Body of pancreas (tissue), 4 donors: Measurements from ENCODE around the gene APCDD1.

Source experiments
- POLR2A ChIP-seq, 3 donors: fragments of 450-650 bp; IDR thresholded peaks; one replicate each; pipeline ENCODE4 v1.6.1; 2016; ENCODE audit warnings: antibody characterized with exemption in 3 of 3, mild to moderate bottlenecking in 2 of 3
- TF ChIP-seq, protein P1 (sequence below), 7 experiments: fragments of 450-650 bp in 4 of 7; fragments of 200-600 bp in 3 of 7; sonication (generic) in 3 of 7; IDR thresholded peaks; one replicate each; pipeline ENCODE4 v1.5.1; 2016 to 2019; ENCODE audit warnings: antibody characterized with exemption in 7 of 7

DNA sequence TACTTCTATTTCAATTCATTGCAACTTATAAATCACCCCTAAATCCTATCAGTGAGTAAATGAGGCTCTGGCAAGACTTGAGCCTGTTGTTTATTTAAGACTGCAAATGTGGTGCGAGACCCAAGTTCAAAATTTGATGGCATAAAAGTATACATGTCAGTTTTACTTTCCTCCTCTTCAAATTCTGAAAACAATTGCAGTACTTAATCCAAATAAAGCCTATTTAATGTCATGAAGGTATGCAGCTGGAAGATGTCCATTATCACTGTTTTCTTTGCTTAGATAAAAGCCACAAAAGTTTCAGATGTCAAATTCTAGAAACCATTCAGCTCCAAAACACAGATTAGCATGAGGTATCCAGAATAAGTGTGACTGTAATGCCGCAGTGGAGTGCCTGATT lies 3.3 kb downstream of the APCDD1 start:
- TF ChIP-seq, protein P1, sequence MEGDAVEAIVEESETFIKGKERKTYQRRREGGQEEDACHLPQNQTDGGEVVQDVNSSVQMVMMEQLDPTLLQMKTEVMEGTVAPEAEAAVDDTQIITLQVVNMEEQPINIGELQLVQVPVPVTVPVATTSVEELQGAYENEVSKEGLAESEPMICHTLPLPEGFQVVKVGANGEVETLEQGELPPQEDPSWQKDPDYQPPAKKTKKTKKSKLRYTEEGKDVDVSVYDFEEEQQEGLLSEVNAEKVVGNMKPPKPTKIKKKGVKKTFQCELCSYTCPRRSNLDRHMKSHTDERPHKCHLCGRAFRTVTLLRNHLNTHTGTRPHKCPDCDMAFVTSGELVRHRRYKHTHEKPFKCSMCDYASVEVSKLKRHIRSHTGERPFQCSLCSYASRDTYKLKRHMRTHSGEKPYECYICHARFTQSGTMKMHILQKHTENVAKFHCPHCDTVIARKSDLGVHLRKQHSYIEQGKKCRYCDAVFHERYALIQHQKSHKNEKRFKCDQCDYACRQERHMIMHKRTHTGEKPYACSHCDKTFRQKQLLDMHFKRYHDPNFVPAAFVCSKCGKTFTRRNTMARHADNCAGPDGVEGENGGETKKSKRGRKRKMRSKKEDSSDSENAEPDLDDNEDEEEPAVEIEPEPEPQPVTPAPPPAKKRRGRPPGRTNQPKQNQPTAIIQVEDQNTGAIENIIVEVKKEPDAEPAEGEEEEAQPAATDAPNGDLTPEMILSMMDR (IDR thresholded peaks at IDR 0.05): no peak
- TF ChIP-seq POLR2A (IDR thresholded peaks at IDR 0.05): no peak
